22Rv1 (cell line): ENCODE measurements around the gene KRT4.

Source experiments
- ZFX ChIP-seq: fragments of 450-650 bp; IDR thresholded peaks from 2 replicates; pipeline ENCODE4 v1.6.1; 2017; ENCODE audit warnings: antibody characterized with exemption, borderline replicate concordance
- TF ChIP-seq, protein P1 (sequence below): fragments of 450-650 bp; IDR thresholded peaks from 2 replicates; pipeline ENCODE4 v1.5.1; 2017; ENCODE audit warnings: mild to moderate bottlenecking

DNA sequence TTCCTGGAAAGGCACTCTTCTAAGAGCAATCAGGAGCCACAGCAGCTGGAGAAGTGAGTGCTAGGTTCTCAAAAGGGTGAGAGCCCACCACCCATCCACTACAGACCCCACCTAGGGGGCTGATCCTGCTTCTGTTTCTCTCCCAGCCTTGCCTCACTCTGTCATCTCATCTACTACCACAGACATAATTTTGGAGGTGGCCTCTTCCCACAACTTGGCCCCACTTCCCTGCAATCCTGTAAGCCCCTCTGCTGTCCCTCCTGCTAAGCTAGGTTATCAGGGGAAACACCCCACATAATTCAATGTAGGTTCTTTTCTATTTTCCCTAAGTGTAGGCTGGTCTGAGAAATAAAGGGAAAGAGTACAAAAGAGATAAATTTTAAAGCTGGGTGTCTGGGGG lies 53.3 kb downstream of the KRT4 start:
- TF ChIP-seq, protein P1, sequence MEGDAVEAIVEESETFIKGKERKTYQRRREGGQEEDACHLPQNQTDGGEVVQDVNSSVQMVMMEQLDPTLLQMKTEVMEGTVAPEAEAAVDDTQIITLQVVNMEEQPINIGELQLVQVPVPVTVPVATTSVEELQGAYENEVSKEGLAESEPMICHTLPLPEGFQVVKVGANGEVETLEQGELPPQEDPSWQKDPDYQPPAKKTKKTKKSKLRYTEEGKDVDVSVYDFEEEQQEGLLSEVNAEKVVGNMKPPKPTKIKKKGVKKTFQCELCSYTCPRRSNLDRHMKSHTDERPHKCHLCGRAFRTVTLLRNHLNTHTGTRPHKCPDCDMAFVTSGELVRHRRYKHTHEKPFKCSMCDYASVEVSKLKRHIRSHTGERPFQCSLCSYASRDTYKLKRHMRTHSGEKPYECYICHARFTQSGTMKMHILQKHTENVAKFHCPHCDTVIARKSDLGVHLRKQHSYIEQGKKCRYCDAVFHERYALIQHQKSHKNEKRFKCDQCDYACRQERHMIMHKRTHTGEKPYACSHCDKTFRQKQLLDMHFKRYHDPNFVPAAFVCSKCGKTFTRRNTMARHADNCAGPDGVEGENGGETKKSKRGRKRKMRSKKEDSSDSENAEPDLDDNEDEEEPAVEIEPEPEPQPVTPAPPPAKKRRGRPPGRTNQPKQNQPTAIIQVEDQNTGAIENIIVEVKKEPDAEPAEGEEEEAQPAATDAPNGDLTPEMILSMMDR: no peak
- no peak for TF ChIP-seq ZFX
